ENCODE measurements around the gene LY6G6D.
"Not testable (repeated sequence)": the region's sequence is repeated elsewhere in the genome, so short reads cannot be mapped to it uniquely, and the experiment has no call there.

LY6G6D gene

GRCh38 chr6:31692353-31692752, 22.8 kb upstream of the LY6G6D start:
- DNase-seq (ENCODE audit: low spot score), result no peak

DNA sequence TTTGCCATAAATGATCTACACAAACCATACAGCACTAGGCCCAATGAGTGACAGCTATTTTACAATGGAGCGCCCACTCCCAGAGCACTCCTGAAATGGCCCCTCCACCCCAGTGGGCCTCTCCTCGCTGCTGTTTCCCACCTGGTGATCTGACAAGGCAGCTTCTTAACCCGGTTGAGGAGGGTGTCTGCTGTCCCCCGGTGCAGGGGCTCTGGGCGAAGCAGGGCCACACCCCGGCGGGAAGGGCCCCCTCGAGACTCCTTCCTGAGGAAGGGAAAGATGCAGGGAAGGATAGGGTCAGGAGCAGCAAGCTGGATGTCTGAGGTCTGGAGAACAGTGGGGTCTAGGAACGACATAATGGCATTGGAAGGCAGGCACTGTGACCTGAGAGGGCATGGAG, 22.3 kb upstream of the LY6G6D start:
- no peak for DNase-seq (ENCODE audit: low spot score)

- DNase-seq (ENCODE audit: low spot score), result no peak
Measured at GRCh38 chr6:31693535-31693934, 21.6 kb upstream of the LY6G6D start.

DNA sequence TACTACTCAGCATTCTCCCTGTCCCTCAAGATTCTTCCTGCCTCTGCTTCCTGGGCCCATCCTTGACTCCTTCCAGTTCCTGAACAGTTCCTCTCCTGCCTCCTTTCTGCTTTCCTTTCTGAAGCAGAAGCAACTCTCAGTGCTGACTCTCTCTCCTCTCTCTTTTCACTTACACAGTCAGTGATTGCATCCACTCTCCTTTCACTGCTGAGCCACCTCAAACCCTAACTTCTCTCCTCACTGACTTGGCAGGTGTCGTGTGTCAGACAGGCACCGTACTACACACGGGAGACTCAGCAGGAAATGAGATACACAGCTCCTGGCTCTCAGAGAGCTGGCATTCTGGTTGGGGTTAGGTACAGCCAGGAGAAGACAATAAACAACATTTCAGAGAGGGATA, 17.6 kb upstream of the LY6G6D start:
- DNase-seq (ENCODE audit: low spot score), result no peak

DNA sequence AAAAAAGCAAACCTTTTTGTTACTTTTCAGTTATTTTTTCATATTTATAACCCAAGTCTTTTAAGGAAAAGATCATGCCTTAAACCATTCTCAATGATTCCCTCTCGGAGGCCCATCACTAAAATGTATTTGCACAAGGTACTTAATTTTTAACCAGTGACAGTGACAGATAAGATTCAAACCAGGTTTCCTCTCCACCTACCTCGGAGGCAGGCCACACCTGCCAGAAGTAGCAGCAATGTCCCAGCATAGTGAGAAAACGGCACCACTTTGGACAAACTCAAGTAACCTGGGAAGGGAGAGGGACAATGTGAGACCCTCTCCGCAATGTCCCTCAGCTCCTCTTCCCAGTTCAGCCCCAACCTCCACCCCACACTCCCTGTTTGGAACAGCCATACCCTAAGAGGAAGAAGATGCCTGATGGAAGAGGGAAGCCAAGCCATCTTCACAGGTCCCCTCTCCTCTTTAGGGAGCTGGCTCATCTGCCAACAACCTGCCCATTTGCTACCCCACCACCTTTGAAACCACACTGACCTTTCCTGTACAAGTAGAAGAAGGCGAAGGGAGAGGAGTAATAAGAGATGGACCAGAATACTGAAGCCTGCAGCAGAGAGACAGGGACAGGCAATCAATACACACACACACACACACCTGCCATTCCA, 14.3 kb upstream of the LY6G6D start:
- no peak for DNase-seq (ENCODE audit: low spot score)

DNA sequence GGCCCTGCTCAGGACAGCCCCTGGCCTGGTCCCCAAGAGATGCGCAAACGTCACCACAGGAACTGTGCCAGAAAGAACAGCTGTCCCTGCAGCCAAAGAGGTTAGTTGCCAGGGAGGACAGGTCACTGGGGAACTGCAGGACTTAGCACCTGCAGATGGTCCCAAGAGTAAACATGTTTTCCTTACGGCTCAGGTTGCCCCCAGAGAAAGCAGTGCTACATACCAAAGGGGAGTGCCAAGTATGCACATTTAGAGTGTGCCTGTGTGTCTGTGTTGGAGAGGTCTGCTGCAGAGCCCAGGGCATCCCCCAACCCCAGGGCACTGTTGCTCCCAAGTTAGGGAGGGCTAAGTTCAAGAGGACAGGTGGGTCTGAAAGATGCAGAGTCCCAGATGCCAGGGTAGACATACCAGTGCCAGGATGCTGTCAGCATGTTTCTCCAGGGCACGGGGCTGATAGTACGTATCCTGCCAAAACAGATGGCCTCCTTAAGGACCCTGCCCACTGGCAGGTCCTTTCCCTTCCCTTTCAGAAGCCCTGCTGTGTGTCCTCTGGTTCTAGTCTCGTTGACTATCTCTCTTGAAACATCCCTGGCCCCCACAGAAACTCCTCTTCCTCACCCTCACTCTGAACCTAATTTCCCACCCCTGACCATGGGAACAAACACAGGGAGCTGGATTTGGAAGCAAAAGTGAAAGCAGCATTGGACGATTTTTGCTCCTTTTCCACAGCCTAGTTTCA, 13.3 kb upstream of the LY6G6D start:
- peak; percentile 28 for DNase-seq (ENCODE audit: low spot score)

- peak; percentile 44 for DNase-seq (ENCODE audit: low spot score)
Measured at GRCh38 chr6:31702405-31702818, 12.7 kb upstream of the LY6G6D start.

DNA sequence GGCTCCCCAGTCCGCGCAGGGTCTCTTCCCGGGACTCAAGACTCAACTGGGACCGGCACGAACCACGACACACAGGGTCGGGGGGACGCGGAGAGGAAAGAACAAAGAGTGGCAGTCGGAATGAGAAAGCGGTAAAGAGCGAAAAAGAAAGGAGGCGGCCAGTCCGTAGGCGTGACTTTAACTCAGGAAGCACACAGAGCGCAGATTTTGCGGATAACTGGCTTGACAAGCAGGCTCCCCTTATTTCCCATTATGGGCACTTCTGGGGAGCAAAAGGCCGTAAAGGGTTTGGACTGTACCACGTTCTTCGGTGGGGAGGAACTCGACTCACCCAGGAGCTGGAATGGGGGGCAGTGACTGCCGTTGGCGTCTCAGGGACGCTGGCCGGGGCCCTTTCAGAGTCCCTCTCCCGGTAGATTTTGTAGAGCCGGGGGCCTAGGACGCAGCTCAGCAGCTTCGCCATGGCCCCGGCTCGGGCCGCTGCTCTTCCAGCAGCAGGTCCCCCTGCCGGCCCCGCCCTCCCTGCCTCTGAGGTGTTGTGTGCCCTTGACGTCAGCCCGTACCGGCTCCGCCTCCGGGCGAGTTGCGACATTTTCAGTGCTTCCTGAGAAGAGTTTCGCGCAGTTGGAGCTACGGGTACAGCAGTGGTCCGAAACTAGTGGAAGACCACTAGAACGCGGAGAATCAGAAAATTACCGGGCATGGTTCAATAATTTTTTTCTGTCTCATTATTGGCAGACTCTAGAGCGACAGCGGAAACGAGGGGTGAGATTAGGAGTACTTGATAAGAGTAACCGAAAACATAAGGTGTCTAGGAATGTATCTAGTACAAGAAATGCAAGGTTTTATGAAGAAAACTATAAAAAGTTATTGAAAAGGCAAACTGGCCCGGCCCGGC, 12.1 kb upstream of the LY6G6D start, which contains the start of gene ABHD16A:
TSS of gene ABHD16A (minus strand) at position 506 of the 898 bp plus-strand sequence. CDS start at position 463, 43 bp downstream.
- peak; percentile 98 for DNase-seq (ENCODE audit: low spot score)

GRCh38 chr6:31705931-31706330, 9.2 kb upstream of the LY6G6D start:
- no peak for DNase-seq (ENCODE audit: low spot score)

- DNase-seq (ENCODE audit: low spot score), result no peak
Measured at GRCh38 chr6:31706599-31706998, 8.5 kb upstream of the LY6G6D start, which contains the start of gene LY6G6F. LY6G6F (plus strand) TSS chr6:31706866; CDS start chr6:31706907, 41 bp downstream.

DNA sequence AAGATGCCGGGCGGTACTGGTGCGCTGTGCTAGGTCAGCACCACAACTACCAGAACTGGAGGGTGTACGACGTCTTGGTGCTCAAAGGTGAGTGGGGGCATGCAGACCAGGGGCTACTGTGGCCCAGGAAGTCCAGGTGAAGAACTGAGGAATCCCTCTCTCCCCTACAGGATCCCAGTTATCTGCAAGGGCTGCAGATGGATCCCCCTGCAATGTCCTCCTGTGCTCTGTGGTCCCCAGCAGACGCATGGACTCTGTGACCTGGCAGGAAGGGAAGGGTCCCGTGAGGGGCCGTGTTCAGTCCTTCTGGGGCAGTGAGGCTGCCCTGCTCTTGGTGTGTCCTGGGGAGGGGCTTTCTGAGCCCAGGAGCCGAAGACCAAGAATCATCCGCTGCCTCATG, 7.4 kb upstream of the LY6G6D start:
- no peak for DNase-seq (ENCODE audit: low spot score)

- no peak for DNase-seq (ENCODE audit: low spot score)
Measured at GRCh38 chr6:31708224-31708623, 6.9 kb upstream of the LY6G6D start.

- DNase-seq (ENCODE audit: low spot score), result not testable (repeated sequence)
Measured at GRCh38 chr6:31709157-31709556, 6.0 kb upstream of the LY6G6D start.

- DNase-seq (ENCODE audit: low spot score), result peak; percentile 46
Measured at GRCh38 chr6:31710523-31711219, 4.5 kb upstream of the LY6G6D start.

GRCh38 chr6:31711233-31711632, 3.9 kb upstream of the LY6G6D start:
- DNase-seq (ENCODE audit: low spot score), result no peak

GRCh38 chr6:31712296-31712695, 2.9 kb upstream of the LY6G6D start:
- no peak for DNase-seq (ENCODE audit: low spot score)

DNA sequence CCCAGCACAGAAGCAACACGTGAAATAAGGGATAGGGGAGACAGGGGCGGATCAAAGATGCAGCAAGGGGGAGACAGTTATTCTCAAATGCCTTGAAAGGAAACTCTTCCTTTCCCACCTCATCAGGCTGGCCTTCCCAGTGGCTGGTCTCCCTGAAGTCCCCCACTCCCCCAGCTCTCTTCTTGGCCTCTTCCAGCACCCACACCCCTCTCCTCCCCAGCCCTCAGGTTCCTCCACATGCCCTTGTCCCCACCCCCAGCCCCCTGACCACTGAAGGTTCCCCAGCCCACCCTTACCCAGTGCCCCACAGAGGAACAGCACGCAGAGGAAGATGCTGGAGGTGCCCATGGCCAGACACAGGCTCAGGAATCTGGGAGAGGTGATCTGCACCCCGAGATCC, 1.7 kb upstream of the LY6G6D start:
- DNase-seq (ENCODE audit: low spot score), result no peak

GRCh38 chr6:31713991-31714684, 1.0 kb upstream of the LY6G6D start:
- DNase-seq (ENCODE audit: low spot score), result no peak

GRCh38 chr6:31717499-31718222, 2.5 kb downstream of the LY6G6D start:
- no peak for DNase-seq (ENCODE audit: low spot score)

GRCh38 chr6:31718265-31718664, 3.1 kb downstream of the LY6G6D start:
- no peak for DNase-seq (ENCODE audit: low spot score)

GRCh38 chr6:31719001-31719400, 3.9 kb downstream of the LY6G6D start:
- DNase-seq (ENCODE audit: low spot score), result no peak
